Sciatic nerve (tissue), 2 donors: ENCODE measurements around the gene PTP4A1. TPM values are rescaled to one million over a fixed set of nuclear protein-coding genes. Genes with fewer than 3 reads are reported as not detected.
"Not testable (repeated sequence)": the region's sequence is repeated elsewhere in the genome, so short reads cannot be mapped to it uniquely, and the experiment has no call there.

Experiments
- ATAC-seq: fragments of 200-7000 bp; cut with Tn5 transposase; one replicate; pipeline ENCODE4 v1.9.1; 2020; ENCODE audit warnings: mild to moderate bottlenecking, moderate library complexity
- DNase-seq: peaks from one replicate; pipeline ENCODE4 v3.0.0-alpha.2; 2020; ENCODE audit warnings: low spot score
- intact Hi-C: fragments of 100-400 bp; cut with DNase I; formaldehyde crosslinking; loops from one replicate; pipeline ENCODE4 v1.14.2; 2022
- total RNA-seq: library from RNA; stranded (reverse); fragmentation: NEBNext Ultra II Directional; extraction: Animal tissue kit (Norgen Biotek cat#: 25700); gene quantifications from one replicate; pipeline ENCODE4 v1.2.1, GENCODE V29; 2021
- donor health status: DM: no; HTN: no; CAD: no.
- donor health status: DM: no; HTN: no; CAD: no.

The PTP4A1 gene
- 39.1 TPM for total RNA-seq

- DNase-seq (peak; percentile 98), ATAC-seq (peak; percentile 98)
- intact Hi-C loops = no loop called here
Measured at GRCh38 chr6:63572044-63572746, at the start of gene PTP4A1, which contains the start of gene LOC128125822. Gene PTP4A1 (plus strand): TSS chr6:63572480. CDS start chr6:63576881, 4,401 bp downstream. Gene LOC128125822 (plus strand): TSS chr6:63572480.

- DNase-seq, ATAC-seq, intact Hi-C loops: not testable (repeated sequence)
Measured at GRCh38 chr6:63522911-63523287, 49.4 kb upstream of the PTP4A1 start.

- no peak for DNase-seq
- intact Hi-C loops = no loop called here
- ATAC-seq = no peak
Measured at GRCh38 chr6:63523630-63524029, 48.6 kb upstream of the PTP4A1 start.

- intact Hi-C loops = no loop called here
- no peak for ATAC-seq
- no peak for DNase-seq
Measured at GRCh38 chr6:63525186-63525878, 46.9 kb upstream of the PTP4A1 start.

- DNase-seq = no peak
- intact Hi-C loops = no loop called here
- ATAC-seq = no peak
Measured at GRCh38 chr6:63526931-63527330, 45.3 kb upstream of the PTP4A1 start.

GRCh38 chr6:63527658-63528514 is 44.4 kb upstream of the PTP4A1 start:
- peak; percentile 65 for DNase-seq
- intact Hi-C loops = no loop called here
- ATAC-seq = peak; percentile 74

- intact Hi-C loops = no loop called here
- no peak for ATAC-seq
- no peak for DNase-seq
Measured at GRCh38 chr6:63529498-63529897, 42.8 kb upstream of the PTP4A1 start.

GRCh38 chr6:63530182-63530581 is 42.1 kb upstream of the PTP4A1 start:
- no peak for DNase-seq
- ATAC-seq = no peak
- intact Hi-C loops = no loop called here

- intact Hi-C loops = no loop called here
- DNase-seq (no peak), ATAC-seq (no peak)
Measured at GRCh38 chr6:63530991-63531390, 41.3 kb upstream of the PTP4A1 start.

- DNase-seq (no peak), ATAC-seq (no peak)
- intact Hi-C loops = no loop called here
Measured at GRCh38 chr6:63533026-63533425, 39.3 kb upstream of the PTP4A1 start.

GRCh38 chr6:63533952-63534351 is 38.3 kb upstream of the PTP4A1 start:
- no peak for ATAC-seq
- DNase-seq = no peak
- intact Hi-C loops = no loop called here

GRCh38 chr6:63537201-63537958 is 34.9 kb upstream of the PTP4A1 start:
- no peak for ATAC-seq
- no peak for DNase-seq
- intact Hi-C loops = no loop called here

GRCh38 chr6:63537959-63538300 is 34.4 kb upstream of the PTP4A1 start:
- no peak for ATAC-seq
- intact Hi-C loops = no loop called here

GRCh38 chr6:63538550-63538949 is 33.7 kb upstream of the PTP4A1 start:
- no peak for DNase-seq
- ATAC-seq = no peak
- intact Hi-C loops = no loop called here

More at GRCh38 chr6:63537959-63538300, 34.4 kb upstream of the PTP4A1 start:
- no peak for DNase-seq

GRCh38 chr6:63543001-63543400 is 29.3 kb upstream of the PTP4A1 start:
- DNase-seq (no peak), ATAC-seq (no peak)
- intact Hi-C loops = no loop called here

- intact Hi-C loops = no loop called here
- DNase-seq = no peak
- no peak for ATAC-seq
Measured at GRCh38 chr6:63543982-63544381, 28.3 kb upstream of the PTP4A1 start.

GRCh38 chr6:63546236-63546635 is 26.0 kb upstream of the PTP4A1 start:
- no peak for ATAC-seq
- intact Hi-C loops = no loop called here
- DNase-seq = no peak

GRCh38 chr6:63546697-63547096 is 25.6 kb upstream of the PTP4A1 start:
- DNase-seq (no peak), ATAC-seq (no peak)
- intact Hi-C loops = no loop called here

- intact Hi-C loops = no loop called here
- no peak for ATAC-seq
- no peak for DNase-seq
Measured at GRCh38 chr6:63549076-63549475, 23.2 kb upstream of the PTP4A1 start.
